SK-N-SH (cell line): Measurements from ENCODE around the gene EIF3F. TPM values are rescaled to one million over a fixed set of nuclear protein-coding genes. Genes with fewer than 3 reads are reported as not detected.
"Not testable (repeated sequence)": the region's sequence is repeated elsewhere in the genome, so short reads cannot be mapped to it uniquely, and the experiment has no call there.

ENCODE experiments used
- CTCF ChIA-PET: fragments of 300-600, 350-600 bp; formaldehyde crosslinking; extraction: SDS; loops from one replicate; lab custom pipeline; 2021; lab: Yijun Ruan, JAX
- POLR2A ChIA-PET: fragments of 350-600 bp; sonication (Branson Sonifier 250); formaldehyde crosslinking; extraction: SDS; loops from one replicate; lab custom pipeline; 2020; ENCODE audit warnings: antibody characterized with exemption, inconsistent platforms; lab: Yijun Ruan, JAX
- DNase-seq: peaks from one replicate; pipeline ENCODE4 v3.0.0; 2012
- H2AFZ ChIP-seq: fragments of 200-600 bp; sonication (generic); 2 replicates; pipeline ENCODE4 v1.8.1; 2016; ENCODE audit warnings: antibody characterized with exemption, mild to moderate bottlenecking, low read depth
- H3F3A ChIP-seq: fragments of 200-600 bp; sonication (generic); replicated peaks from 2 replicates; pipeline ENCODE3; 2016; ENCODE audit warnings: antibody characterized with exemption, mild to moderate bottlenecking; ENCODE audit not compliant: insufficient read depth
- H3K27ac ChIP-seq, 2 experiments: fragments of 200-500 bp in 1 of 2; fragments of 200-600 bp in 1 of 2; sonication (Bioruptor generic) in 1 of 2; sonication (generic), shearing (Covaris generic) in 1 of 2; 2 replicates each; pipeline versions ENCODE4 v1.5.1 to v1.6.1; 2014 to 2016; ENCODE audit warnings: low read depth in 2 of 2, inconsistent platforms in 1 of 2, low read length in 1 of 2, mild to moderate bottlenecking in 1 of 2, mixed read lengths in 1 of 2
- H3K27me3 ChIP-seq: fragments of 200-600 bp; sonication (generic), shearing (Covaris generic); 2 replicates; pipeline ENCODE4 v1.6.1; 2016; ENCODE audit warnings: mixed run types; ENCODE audit not compliant: insufficient read depth
- H3K36me3 ChIP-seq, 2 experiments: fragments of 200-500 bp in 1 of 2; fragments of 200-600 bp in 1 of 2; sonication (Bioruptor generic) in 1 of 2; sonication (generic) in 1 of 2; replicated peaks in 1 of 2; 2 replicates each; pipeline versions ENCODE3 to v1.5.1; 2014 to 2016; ENCODE audit warnings: low read length in 1 of 2, mild to moderate bottlenecking in 1 of 2; ENCODE audit not compliant: insufficient read depth in 2 of 2, control insufficient read depth in 1 of 2
- H3K4me1 ChIP-seq, 2 experiments: fragments of 200-500 bp in 1 of 2; fragments of 200-600 bp in 1 of 2; sonication (Bioruptor generic) in 1 of 2; sonication (generic), shearing (Covaris generic) in 1 of 2; 2 replicates each; pipeline versions ENCODE4 v1.5.1 to v1.6.1; 2014 to 2016; ENCODE audit warnings: low read depth in 1 of 2, low read length in 1 of 2, mixed run types in 1 of 2; ENCODE audit not compliant: insufficient read depth in 2 of 2, control insufficient read depth in 1 of 2
- H3K4me2 ChIP-seq: fragments of 200-600 bp; sonication (generic), shearing (Covaris generic); 2 replicates; pipeline ENCODE4 v1.6.1; 2017; ENCODE audit warnings: mixed run types
- H3K4me3 ChIP-seq, 2 experiments: fragments of 200-500 bp in 1 of 2; fragments of 200-600 bp in 1 of 2; sonication (Bioruptor generic) in 1 of 2; sonication (generic), shearing (Covaris generic) in 1 of 2; 2 replicates each; pipeline versions ENCODE4 v1.5.1 to v1.8.1; 2014 to 2016; ENCODE audit warnings: low read depth in 2 of 2, inconsistent platforms in 1 of 2, low read length in 1 of 2, mild to moderate bottlenecking in 1 of 2, mixed read lengths in 1 of 2, moderate library complexity in 1 of 2
- H3K79me2 ChIP-seq: fragments of 200-600 bp; sonication (generic); 2 replicates; pipeline ENCODE4 v1.8.1; 2017; ENCODE audit warnings: mild to moderate bottlenecking; ENCODE audit not compliant: insufficient read depth
- H3K9ac ChIP-seq: fragments of 200-600 bp; sonication (generic); 2 replicates; pipeline ENCODE4 v1.6.1; 2017; ENCODE audit warnings: mixed run types
- H3K9me2 ChIP-seq: fragments of 200-600 bp; sonication (generic); 2 replicates; pipeline ENCODE4 v1.6.1; 2017; ENCODE audit warnings: mixed run types
- H3K9me3 ChIP-seq: fragments of 200-600 bp; sonication (generic); 2 replicates; pipeline ENCODE4 v1.6.1; 2017; ENCODE audit warnings: mixed run types, mild to moderate bottlenecking, moderate library complexity
- H4K20me1 ChIP-seq: fragments of 200-600 bp; sonication (generic); 2 replicates; pipeline ENCODE4 v1.6.1; 2017; ENCODE audit warnings: mild to moderate bottlenecking, mixed run types; ENCODE audit not compliant: insufficient read depth
- FOXM1 ChIP-seq: IDR thresholded peaks from 2 replicates; pipeline ENCODE4 v1.4.0; 2012; ENCODE audit warnings: low read depth, mild to moderate bottlenecking
- GABPA ChIP-seq: IDR thresholded peaks from 2 replicates; pipeline ENCODE4 v1.4.0; 2012; ENCODE audit warnings: low read depth, mild to moderate bottlenecking
- IRF3 ChIP-seq: fragments of 150-350 bp; IDR thresholded peaks from 2 replicates; pipeline ENCODE4 v1.6.1; 2016; ENCODE audit warnings: mild to moderate bottlenecking, low read depth, low read length
- JUND ChIP-seq: IDR thresholded peaks from 2 replicates; pipeline ENCODE4 v1.4.0; 2012
- MAX ChIP-seq: IDR thresholded peaks from 2 replicates; pipeline ENCODE4 v1.4.0; 2012; ENCODE audit warnings: low read depth
- MEF2A ChIP-seq: IDR thresholded peaks from 2 replicates; pipeline ENCODE4 v1.4.0; 2012; ENCODE audit warnings: low read depth, borderline replicate concordance
- NFIC ChIP-seq: IDR thresholded peaks from 2 replicates; pipeline ENCODE4 v1.4.0; 2012; ENCODE audit warnings: borderline replicate concordance
- RAD21 ChIP-seq: IDR thresholded peaks from 2 replicates; pipeline ENCODE4 v1.6.1; 2012; ENCODE audit warnings: mild to moderate bottlenecking, low read length
- RFX5 ChIP-seq: IDR thresholded peaks from 2 replicates; pipeline ENCODE4 v1.6.1; 2012; ENCODE audit warnings: mild to moderate bottlenecking, improper control_type of control experiment, low read length
- RXRA ChIP-seq: IDR thresholded peaks from 2 replicates; pipeline ENCODE4 v1.4.0; 2012; ENCODE audit warnings: low read depth, mild to moderate bottlenecking, borderline replicate concordance
- SIN3A ChIP-seq: IDR thresholded peaks from 2 replicates; pipeline ENCODE4 v1.6.1; 2012; ENCODE audit warnings: low read depth, mild to moderate bottlenecking, low read length, moderate library complexity, borderline replicate concordance
- SMC3 ChIP-seq: IDR thresholded peaks from 2 replicates; pipeline ENCODE4 v1.6.1; 2012; ENCODE audit warnings: low read depth, low read length, improper control_type of control experiment
- TCF12 ChIP-seq: IDR thresholded peaks from 2 replicates; pipeline ENCODE4 v1.4.0; 2012
- USF2 ChIP-seq: fragments of 150-350 bp; IDR thresholded peaks from 2 replicates; pipeline ENCODE4 v1.6.1; 2017; ENCODE audit warnings: antibody characterized with exemption, low read length, low read depth, borderline replicate concordance
- WGBS: methylation state at CpG from one replicate; pipeline ENCODE4 v1.1.6; 2017; ENCODE audit warnings: low lambda C conversion rate; 5-methylcytosine and 5-hydroxymethylcytosine counted together
- polyA plus RNA-seq, 3 experiments: library from polyadenylated mRNA; depleted of rRNA; stranded (reverse); fragments of >200 nt; gene quantifications; 2 replicates each; pipeline ENCODE4 v1.2.3, GENCODE V29; 2012

Gene EIF3F
- polyA plus RNA-seq, 1 of the 3 experiments (the other 2 are of a cell fraction) = 341 TPM

GRCh38 chr11:7983832-7984590 is 3.1 kb upstream of the EIF3F start:
- no peak overlapping the region for H3K4me3 ChIP-seq
- H3F3A ChIP-seq = no peaks in the 10 kb centered on the region
- 24% methylated on average over 3 of the region's 7 CpGs for WGBS
- peaks cover 7 to 11% of the 10 kb centered on the region in 2 experiments for H3K4me1 ChIP-seq
- CTCF ChIA-PET = interaction anchor here (1.4 kb wide), 1 partner anchor 91 kb away, joined by 6 read pairs; no protein-coding TSS in a partner anchor
- no peaks in the 10 kb centered on the region for H3K9me2 ChIP-seq
- DNase-seq = no peak
- no peak overlapping the region for H3K27ac ChIP-seq
- H3K9me3 ChIP-seq = no peaks in the 10 kb centered on the region
- no peak overlapping the region for H3K9ac ChIP-seq
- no peak overlapping the region for H2AFZ ChIP-seq
- TF ChIP-seq JUND = no peak
- no peak for TF ChIP-seq FOXM1
- TF ChIP-seq GABPA = no peak
- no peak for TF ChIP-seq RXRA
- TF ChIP-seq RFX5 = no peak
- no peak for TF ChIP-seq USF2
- no peak for TF ChIP-seq SIN3A
- no peak for TF ChIP-seq IRF3
- TF ChIP-seq MAX = no peak
- TF ChIP-seq RAD21 = no peak
- TF ChIP-seq MEF2A = no peak
- no peak for TF ChIP-seq TCF12
- TF ChIP-seq NFIC = no peak
- no peak for TF ChIP-seq SMC3
- TF ChIP-seq, all 33 proteins: peak for 0
- peaks cover 19% of the 10 kb centered on the region for H3K79me2 ChIP-seq
- H4K20me1 ChIP-seq = no peaks in the 10 kb centered on the region
- H3K36me3 ChIP-seq = peaks cover 6 to 8% of the 10 kb centered on the region in 2 experiments
- POLR2A ChIA-PET = no interaction called here
- no peaks in the 10 kb centered on the region for H3K27me3 ChIP-seq
- no peak overlapping the region for H3K4me2 ChIP-seq

- not testable (repeated sequence) for DNase-seq, H3K27me3 ChIP-seq, H3K27ac ChIP-seq, H4K20me1 ChIP-seq, H3F3A ChIP-seq, H3K9me3 ChIP-seq, H2AFZ ChIP-seq, H3K9me2 ChIP-seq
- Histone ChIP-seq H3K9ac (peak overlapping the region; percentile 76), H3K36me3 (peaks cover 24 to 28% of the 10 kb centered on the region in 2 experiments), H3K79me2 (peaks cover 47% of the 10 kb centered on the region), H3K4me1 (peaks cover 7 to 12% of the 10 kb centered on the region in 2 experiments), H3K4me2 (peak overlapping the region; percentile 83), H3K4me3 (peak overlapping the region; percentile 88 to 96)
- under 1% methylated on average over 6 of the region's 13 CpGs for WGBS
- POLR2A ChIA-PET = interaction anchor here (1.1 kb wide), 1 partner anchor 102 kb away, joined by 3 read pairs; no protein-coding TSS in a partner anchor
- CTCF ChIA-PET = interaction anchor here (0.6 to 2.6 kb wide), 48 partner anchors 10 to 968 kb away, joined by 3 to 76 read pairs (median 4); partner anchors contain the start of genes NLRP10 and RIC3
Measured at GRCh38 chr11:7987560-7987883, 385 bp downstream of the EIF3F start.
